GM19238 (cell line): Measurements from ENCODE around the gene TNS2.
"Not testable (repeated sequence)": the region's sequence is repeated elsewhere in the genome, so short reads cannot be mapped to it uniquely, and the experiment has no call there.

ENCODE experiments used
- DNase-seq: peaks from one replicate; pipeline ENCODE4 v3.0.0; 2011; ENCODE audit warnings: low spot score; ENCODE audit not compliant: insufficient read length

TNS2 gene

GRCh38 chr12:53093777-53094393 is 44.0 kb downstream of the TNS2 start:
- DNase-seq, result no peak

GRCh38 chr12:53094394-53094787 is 44.5 kb downstream of the TNS2 start:
- DNase-seq, result no peak

- DNase-seq, result not testable (repeated sequence)
Measured at GRCh38 chr12:53094796-53095595, 45.1 kb downstream of the TNS2 start.

GRCh38 chr12:53095596-53095895 is 45.7 kb downstream of the TNS2 start:
- DNase-seq, result not testable (repeated sequence)

GRCh38 chr12:53096089-53096741 is 46.4 kb downstream of the TNS2 start:
- no peak for DNase-seq

GRCh38 chr12:53096759-53097158 is 46.9 kb downstream of the TNS2 start:
- no peak for DNase-seq

- no peak for DNase-seq
Measured at GRCh38 chr12:53097207-53097563, 47.3 kb downstream of the TNS2 start.

GRCh38 chr12:53097564-53098353 is 47.9 kb downstream of the TNS2 start, which contains the start of gene IGFBP6:
Gene IGFBP6, plus strand, starts transcription at chr12:53097667. Its CDS starts 51 bp downstream, at chr12:53097718.
- DNase-seq, result no peak

GRCh38 chr12:53098354-53098981 is 48.6 kb downstream of the TNS2 start:
- DNase-seq, result no peak

GRCh38 chr12:53099071-53099882 is 49.4 kb downstream of the TNS2 start:
- peak; percentile 81 for DNase-seq

GRCh38 chr12:53100466-53101151 is 50.7 kb downstream of the TNS2 start:
- no peak for DNase-seq

- DNase-seq, result no peak
Measured at GRCh38 chr12:53101266-53101665, 51.4 kb downstream of the TNS2 start.

- DNase-seq, result no peak
Measured at GRCh38 chr12:53101931-53102781, 52.3 kb downstream of the TNS2 start.

GRCh38 chr12:53102883-53103807 is 53.3 kb downstream of the TNS2 start, which contains the start of gene SOAT2:
Gene SOAT2, plus strand, starts transcription at chr12:53103486. Its CDS starts 92 bp downstream, at chr12:53103578.
- no peak for DNase-seq

- DNase-seq, result no peak
Measured at GRCh38 chr12:53103860-53104305, 54.0 kb downstream of the TNS2 start.

GRCh38 chr12:53105256-53105655 is 55.4 kb downstream of the TNS2 start:
- no peak for DNase-seq

GRCh38 chr12:53105712-53106439 is 56.0 kb downstream of the TNS2 start:
- no peak for DNase-seq
